MCF 10A (cell line): ENCODE measurements around the gene PLEKHH3. TPM values are rescaled to one million over a fixed set of nuclear protein-coding genes. Genes with fewer than 3 reads are reported as not detected.

Experiments used
- BruUV-seq: library from RNA; stranded (reverse); fragments of 400-500 nt; replicated peaks from 2 replicates; lab custom pipeline; 2021; lab: Mats Ljungman, UMichigan
- CTCF ChIA-PET: fragments of 300-600 bp; sonication (Branson Sonifier 250); formaldehyde crosslinking; extraction: SDS; loops from one replicate; lab custom pipeline; 2021; ENCODE audit warnings: antibody characterized with exemption, inconsistent platforms; lab: Yijun Ruan, JAX
- POLR2A ChIA-PET: fragments of 300-600, 350-650 bp; sonication (Branson Sonifier 250); formaldehyde crosslinking; extraction: SDS; loops from one replicate; lab custom pipeline; 2020; ENCODE audit warnings: antibody characterized with exemption, inconsistent platforms; lab: Yijun Ruan, JAX
- DNase-seq: peaks from one replicate; pipeline ENCODE4 v3.0.0-alpha.2; 2018; ENCODE audit not compliant: unreplicated experiment
- H3K27ac Mint-ChIP-seq: one replicate; pipeline ENCODE4 v1.8.0; 2022; ENCODE audit warnings: mild to moderate bottlenecking, low read depth, mixed read lengths; ENCODE audit not compliant: unreplicated experiment
- H3K27me3 Mint-ChIP-seq: one replicate; pipeline ENCODE4 v1.8.0; 2022; ENCODE audit warnings: mixed read lengths; ENCODE audit not compliant: insufficient read depth, unreplicated experiment
- H3K36me3 Mint-ChIP-seq: one replicate; pipeline ENCODE4 v1.8.0; 2022; ENCODE audit warnings: mild to moderate bottlenecking, moderate library complexity, mixed read lengths; ENCODE audit not compliant: insufficient read depth, unreplicated experiment
- H3K4me1 Mint-ChIP-seq: one replicate; pipeline ENCODE4 v1.8.0; 2022; ENCODE audit warnings: mixed read lengths; ENCODE audit not compliant: insufficient read depth, unreplicated experiment
- H3K4me3 Mint-ChIP-seq: one replicate; pipeline ENCODE4 v1.8.0; 2022; ENCODE audit warnings: mild to moderate bottlenecking, moderate library complexity, mixed read lengths; ENCODE audit not compliant: unreplicated experiment
- H3K9me3 Mint-ChIP-seq: one replicate; pipeline ENCODE4 v1.8.0; 2022; ENCODE audit warnings: mixed read lengths; ENCODE audit not compliant: unreplicated experiment
- intact Hi-C: fragments of 100-400 bp; cut with micrococcal nuclease; formaldehyde crosslinking; loops from 2 replicates; pipeline ENCODE4 v1.14.1; 2022
- total RNA-seq: library from RNA; stranded (reverse); gene quantifications from 2 replicates; pipeline ENCODE4 v1.2.3, GENCODE V29; 2022
- TF ChIP-seq, protein P1 (sequence below): fragments of 200-600 bp; IDR thresholded peaks from one replicate; pipeline ENCODE4 v1.8.0; 2022; ENCODE audit warnings: antibody characterized with exemption, mild to moderate bottlenecking; ENCODE audit not compliant: unreplicated experiment

Gene PLEKHH3
- total RNA-seq, 1 experiment from 2014 or later: 12.5 TPM

DNA sequence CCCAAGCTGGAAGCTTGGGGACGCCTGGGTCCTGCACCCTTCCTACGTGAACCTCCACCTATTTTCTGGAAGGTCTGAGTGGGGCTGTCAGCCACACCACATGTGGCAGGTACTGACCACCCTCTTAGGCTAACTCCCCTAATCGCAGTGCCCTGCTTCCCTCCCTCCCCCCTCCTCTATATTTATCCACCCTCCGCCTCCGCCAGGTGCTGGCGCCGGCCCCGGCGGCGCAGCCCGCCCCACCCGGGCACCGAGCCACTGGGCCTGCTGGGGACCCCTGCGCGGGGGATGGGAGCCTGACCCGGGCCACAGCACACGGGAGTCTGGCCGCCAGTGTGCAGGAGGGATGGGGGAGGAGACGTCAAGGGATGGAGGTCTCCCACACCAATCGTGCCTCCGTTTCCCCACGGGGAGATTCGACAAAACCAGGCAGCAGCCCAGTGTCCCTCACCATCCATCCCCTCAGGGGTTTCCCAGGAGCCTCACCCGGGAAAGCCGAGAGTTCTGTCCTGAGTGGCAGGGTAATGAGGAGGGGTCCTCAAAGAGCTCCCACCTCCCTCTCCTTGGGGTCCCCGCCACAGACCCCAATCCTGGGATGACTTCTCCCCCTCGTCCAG, 1.3 kb downstream of the PLEKHH3 start:
- no peaks in the 10 kb centered on the region for H3K27me3 Mint-ChIP-seq
- no TSS peak for BruUV-seq
- POLR2A ChIA-PET: interaction anchor here (0.6 to 10.9 kb wide), 16 partner anchors 8 to 470 kb away, joined by 3 to 158 read pairs (median 12); partner anchors contain the start of genes COASY, NAGLU, PSMC3IP and RETREG3
- peaks cover 32% of the 10 kb centered on the region for H3K36me3 Mint-ChIP-seq
- peak overlapping the region; percentile 86 for H3K4me3 Mint-ChIP-seq
- CTCF ChIA-PET: interaction anchor here (1.0 to 6.3 kb wide), 4 partner anchors 8 to 98 kb away, joined by 3 to 61 read pairs (median 32); partner anchors contain the start of genes PSMC3IP and TUBG1
- DNase-seq: peak; percentile 17
- H3K27ac Mint-ChIP-seq: peak overlapping the region; percentile 42
- H3K4me1 Mint-ChIP-seq: peaks cover 16% of the 10 kb centered on the region
- TF ChIP-seq, protein P1, sequence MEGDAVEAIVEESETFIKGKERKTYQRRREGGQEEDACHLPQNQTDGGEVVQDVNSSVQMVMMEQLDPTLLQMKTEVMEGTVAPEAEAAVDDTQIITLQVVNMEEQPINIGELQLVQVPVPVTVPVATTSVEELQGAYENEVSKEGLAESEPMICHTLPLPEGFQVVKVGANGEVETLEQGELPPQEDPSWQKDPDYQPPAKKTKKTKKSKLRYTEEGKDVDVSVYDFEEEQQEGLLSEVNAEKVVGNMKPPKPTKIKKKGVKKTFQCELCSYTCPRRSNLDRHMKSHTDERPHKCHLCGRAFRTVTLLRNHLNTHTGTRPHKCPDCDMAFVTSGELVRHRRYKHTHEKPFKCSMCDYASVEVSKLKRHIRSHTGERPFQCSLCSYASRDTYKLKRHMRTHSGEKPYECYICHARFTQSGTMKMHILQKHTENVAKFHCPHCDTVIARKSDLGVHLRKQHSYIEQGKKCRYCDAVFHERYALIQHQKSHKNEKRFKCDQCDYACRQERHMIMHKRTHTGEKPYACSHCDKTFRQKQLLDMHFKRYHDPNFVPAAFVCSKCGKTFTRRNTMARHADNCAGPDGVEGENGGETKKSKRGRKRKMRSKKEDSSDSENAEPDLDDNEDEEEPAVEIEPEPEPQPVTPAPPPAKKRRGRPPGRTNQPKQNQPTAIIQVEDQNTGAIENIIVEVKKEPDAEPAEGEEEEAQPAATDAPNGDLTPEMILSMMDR: no peak
- H3K9me3 Mint-ChIP-seq: no peaks in the 10 kb centered on the region
- intact Hi-C loops: loop anchor here (5.0 kb wide), 2 partner anchors 53 to 68 kb away; partner anchors contain the start of genes RETREG3 and TUBG1

DNA sequence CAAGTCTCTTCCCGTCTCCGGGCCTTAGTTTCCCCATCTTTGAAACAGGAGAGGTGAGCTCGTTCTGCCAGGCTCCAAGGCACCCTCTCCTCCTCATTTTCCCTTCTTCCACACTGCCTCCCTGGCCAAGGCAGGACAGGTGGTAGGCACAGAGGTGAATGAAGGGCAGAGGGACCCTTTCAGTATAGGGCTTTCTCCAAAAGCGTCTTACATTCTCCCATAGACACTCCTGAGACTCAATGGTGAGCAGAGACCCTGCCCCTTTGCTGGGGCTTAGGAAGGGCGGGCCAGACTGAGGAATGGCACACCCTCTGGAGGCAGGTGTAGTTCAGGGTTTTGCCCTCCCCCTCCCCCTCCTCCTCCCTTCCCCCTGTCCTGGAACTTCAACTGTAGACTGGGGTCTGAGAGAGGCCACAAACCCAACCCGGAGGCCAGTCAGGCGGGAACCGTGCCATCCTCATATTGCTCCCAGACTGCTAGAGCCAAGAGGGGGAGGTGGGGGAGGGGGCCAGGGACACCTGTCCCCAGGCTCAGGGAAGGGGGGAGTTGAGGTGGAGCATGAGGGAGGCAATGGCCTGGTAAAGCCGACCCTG, 1.9 kb downstream of the PLEKHH3 start:
- BruUV-seq: no TSS peak

DNA sequence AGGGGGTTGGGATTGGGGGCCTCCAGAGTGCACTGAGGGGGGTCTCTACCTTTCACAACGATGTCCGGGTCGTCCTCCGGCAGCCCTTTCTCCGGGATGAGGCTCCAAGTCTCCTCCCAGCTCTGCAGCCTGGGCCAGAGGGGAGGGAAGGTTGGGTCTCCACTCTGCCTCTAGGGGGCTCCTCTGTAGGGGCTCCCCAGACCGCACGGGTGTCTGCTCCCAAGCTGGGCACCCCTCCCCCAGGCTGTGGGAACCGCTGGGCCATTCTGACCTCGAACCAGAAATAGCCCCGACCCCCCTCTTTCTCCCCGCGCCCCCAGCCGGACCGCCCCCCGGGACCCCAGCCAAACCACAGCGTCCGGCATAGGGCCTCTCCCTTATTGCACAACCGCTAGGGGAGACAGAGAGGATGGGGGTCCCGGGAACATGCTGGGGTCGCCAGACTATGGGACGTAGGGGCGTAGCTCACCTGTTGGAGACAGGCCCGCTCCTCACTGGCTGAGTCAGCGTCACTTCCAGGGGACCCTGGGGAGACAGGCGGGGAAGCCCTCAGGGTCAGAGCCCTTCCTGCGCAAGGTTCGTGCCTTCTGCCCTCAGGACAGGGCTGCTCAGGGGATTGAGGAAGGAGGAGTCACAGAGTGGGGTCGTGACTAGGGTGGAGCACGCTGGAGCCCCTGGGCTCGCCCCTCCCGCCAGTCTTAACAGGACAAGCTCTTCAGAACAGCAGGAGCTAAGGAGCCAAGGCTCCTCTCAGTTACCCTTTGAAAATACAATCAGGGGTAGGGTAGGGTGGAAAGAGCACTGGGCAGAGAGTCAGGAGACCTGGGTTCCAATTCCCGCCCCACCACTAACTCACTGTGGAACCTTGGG, 2.7 kb downstream of the PLEKHH3 start:
- H3K9me3 Mint-ChIP-seq: no peaks in the 10 kb centered on the region
- peaks cover 21% of the 10 kb centered on the region for H3K4me1 Mint-ChIP-seq
- intact Hi-C loops: no loop called here
- H3K36me3 Mint-ChIP-seq: peaks cover 40% of the 10 kb centered on the region
- BruUV-seq: no TSS peak
- CTCF ChIA-PET: interaction anchor here (0.6 to 3.4 kb wide), 6 partner anchors 14 to 96 kb away, joined by 3 to 13 read pairs (median 3); partner anchors contain the start of genes PSMC3IP and TUBG1
- H3K27ac Mint-ChIP-seq: no peak overlapping the region
- TF ChIP-seq, protein P1: peak; percentile 58
- H3K27me3 Mint-ChIP-seq: no peaks in the 10 kb centered on the region
- DNase-seq: peak; percentile 68
- POLR2A ChIA-PET: interaction anchor here (0.6 to 10.9 kb wide), 10 partner anchors 13 to 160 kb away, joined by 3 to 158 read pairs (median 9); partner anchors contain the start of genes PSMC3IP, RETREG3, TUBG1 and TUBG2
- peak overlapping the region; percentile 86 for H3K4me3 Mint-ChIP-seq

More for the DNA sequence above, 1.9 kb downstream of the PLEKHH3 start:
- intact Hi-C loops: loop anchor here (5.0 kb wide), 2 partner anchors 53 to 68 kb away; partner anchors contain the start of genes RETREG3 and TUBG1
- peak overlapping the region; percentile 86 for H3K4me3 Mint-ChIP-seq
- peaks cover 35% of the 10 kb centered on the region for H3K36me3 Mint-ChIP-seq
- POLR2A ChIA-PET: interaction anchor here (0.7 to 10.9 kb wide), 8 partner anchors 14 to 97 kb away, joined by 3 to 158 read pairs (median 9); partner anchors contain the start of genes PSMC3IP, RETREG3, TUBG1 and TUBG2
- TF ChIP-seq, protein P1: no peak
- peak; percentile 46 for DNase-seq
- no peak overlapping the region for H3K27ac Mint-ChIP-seq
- CTCF ChIA-PET: interaction anchor here (0.6 to 3.4 kb wide), 6 partner anchors 15 to 97 kb away, joined by 3 to 13 read pairs (median 3); partner anchors contain the start of genes PSMC3IP and TUBG1
- H3K4me1 Mint-ChIP-seq: peaks cover 16% of the 10 kb centered on the region
- no peaks in the 10 kb centered on the region for H3K9me3 Mint-ChIP-seq
- H3K27me3 Mint-ChIP-seq: no peaks in the 10 kb centered on the region
